ENCODE measurements around the gene PI4K2A.

PI4K2A gene

GRCh38 chr10:97719602-97720001 lies 79.1 kb downstream of the PI4K2A start (continued):
- no peak for TF ChIP-seq ZBTB26 (tag by site-specific recombination; optimal IDR thresholded peaks at IDR 0.05)
- no peak for TF ChIP-seq GLI2 (tag by site-specific recombination; IDR thresholded peaks at IDR 0.05; ENCODE audit: borderline replicate concordance, low read depth)
- TF ChIP-seq KLF7 (tag by site-specific recombination; IDR thresholded peaks at IDR 0.05; ENCODE audit: borderline replicate concordance) = no peak
- no peak for TF ChIP-seq ZNF354C (tag by site-specific recombination; IDR thresholded peaks at IDR 0.05; ENCODE audit: borderline replicate concordance, low read depth)

GRCh38 chr10:97721871-97722780 lies 81.7 kb downstream of the PI4K2A start:
- no peak overlapping the region for H3K4me3 ChIP-seq (ENCODE audit: low read depth, low read length)
- H3K9me3 ChIP-seq (ENCODE audit: control insufficient read depth, insufficient read depth, low read depth, low read length) = no peaks in the 10 kb centered on the region
- H3K4me1 ChIP-seq (ENCODE audit: control insufficient read depth, insufficient read depth, low read length) = peaks cover 8% of the 10 kb centered on the region; the same call in 1 of the 2 replicates
- TF ChIP-seq ZNF624 (tag by site-specific recombination; IDR thresholded peaks at IDR 0.05) = no peak
- no peak for TF ChIP-seq KLF17 (tag by site-specific recombination; IDR thresholded peaks at IDR 0.05)
- TF ChIP-seq ZFP69B (tag by site-specific recombination; IDR thresholded peaks at IDR 0.05) = peak; percentile 44; the same call in 1 of the 2 replicates
- no peak for TF ChIP-seq ZNF621 (tag by site-specific recombination; IDR thresholded peaks at IDR 0.05)
- TF ChIP-seq ZNF776 (tag by site-specific recombination; IDR thresholded peaks at IDR 0.05; ENCODE audit: borderline replicate concordance) = no peak
- no peak for TF ChIP-seq ZIC2 (tag by site-specific recombination; IDR thresholded peaks at IDR 0.05)
- TF ChIP-seq ZNF658 (tag by site-specific recombination; IDR thresholded peaks at IDR 0.05) = no peak
- TF ChIP-seq ZNF341 (tag by site-specific recombination; IDR thresholded peaks at IDR 0.05; ENCODE audit: low read depth) = peak; percentile 72
- TF ChIP-seq ZNF692 (tag by site-specific recombination; IDR thresholded peaks at IDR 0.05) = peak; percentile 53; the same call in 1 of the 2 replicates
- no peak for TF ChIP-seq ZNF426 (tag by site-specific recombination; IDR thresholded peaks at IDR 0.05)
- no peak for TF ChIP-seq ZNF148 (tag by site-specific recombination; IDR thresholded peaks at IDR 0.05; ENCODE audit: borderline replicate concordance)
- no peak for TF ChIP-seq ZNF362 (tag by site-specific recombination; IDR thresholded peaks at IDR 0.05)
- peak; percentile 43; the same call in 1 of the 2 replicates for TF ChIP-seq SP7 (tag by site-specific recombination; IDR thresholded peaks at IDR 0.05)
- no peak for TF ChIP-seq ZBTB20 (tag by site-specific recombination; IDR thresholded peaks at IDR 0.05)
- TF ChIP-seq PRDM1 (tag by site-specific recombination; IDR thresholded peaks at IDR 0.05) = no peak
- POLR2A ChIA-PET = no interaction called here
- H3K27ac ChIP-seq (ENCODE audit: extremely low read depth, low read depth, low read length) = no peak overlapping the region
- CTCF ChIA-PET = interaction anchor here (0.7 to 15.2 kb wide), 3 partner anchors 10 to 35 kb away, joined by 3 to 487 read pairs (median 10); partner anchors contain the start of gene MARVELD1
- peaks cover 0 to 13% of the 10 kb centered on the region in 2 experiments; a peak in 2 of 3 replicates for H3K36me3 ChIP-seq (ENCODE audit: control insufficient read depth in 2 of 2, insufficient read depth in 1 of 2, low read length in 2 of 2)
